OCI-LY3 (cell line): ENCODE data around the gene MTMR1.

Experiments used
- EZH2phosphoT487 ChIP-seq: fragments of 200-600 bp; shearing (Covaris generic); IDR thresholded peaks from 2 replicates; pipeline ENCODE4 v1.6.1; 2018; ENCODE audit warnings: antibody characterized with exemption, mixed run types, low read depth
- TF ChIP-seq, protein P1 (sequence below): fragments of 200-600, 300-600 bp; sonication (generic); IDR thresholded peaks from 2 replicates; pipeline ENCODE4 v1.5.1; 2014; ENCODE audit warnings: antibody characterized with exemption, low read length, low read depth

DNA sequence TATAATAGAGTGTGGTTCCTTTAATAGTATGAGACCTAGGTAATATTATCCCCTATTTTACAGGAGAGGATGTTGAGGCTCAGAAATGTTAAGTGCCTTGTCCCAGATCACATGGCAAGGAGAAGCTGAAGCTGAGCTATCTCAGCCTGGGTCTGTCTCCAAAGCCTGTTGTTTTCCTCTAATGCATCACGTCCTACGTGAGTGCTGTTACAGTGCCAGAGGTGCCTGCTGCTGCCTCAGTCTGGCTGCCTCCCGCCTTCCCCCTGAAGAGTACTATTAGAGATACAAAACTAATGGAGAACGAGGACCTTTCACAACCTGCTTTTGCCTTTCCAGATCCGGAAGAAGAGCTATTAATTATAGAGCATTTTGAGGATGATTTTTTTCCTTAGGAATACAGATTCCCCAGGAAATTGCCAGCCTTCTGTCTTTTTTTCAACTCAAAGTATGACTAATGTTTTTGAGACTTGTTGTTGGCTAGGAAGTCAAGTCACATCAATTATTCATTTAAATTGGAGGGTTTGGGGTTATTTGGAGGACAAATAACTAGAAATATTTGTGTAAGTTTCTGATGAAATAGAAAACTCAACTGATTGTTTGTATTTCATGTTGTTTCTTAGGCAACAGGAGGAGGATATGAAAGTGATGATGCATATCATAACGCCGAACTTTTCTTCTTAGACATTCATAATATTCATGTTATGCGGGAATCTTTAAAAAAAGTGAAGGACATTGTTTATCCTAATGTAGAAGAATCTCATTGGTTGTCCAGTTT, 43.9 kb upstream of the MTMR1 start:
- TF ChIP-seq, protein P1, sequence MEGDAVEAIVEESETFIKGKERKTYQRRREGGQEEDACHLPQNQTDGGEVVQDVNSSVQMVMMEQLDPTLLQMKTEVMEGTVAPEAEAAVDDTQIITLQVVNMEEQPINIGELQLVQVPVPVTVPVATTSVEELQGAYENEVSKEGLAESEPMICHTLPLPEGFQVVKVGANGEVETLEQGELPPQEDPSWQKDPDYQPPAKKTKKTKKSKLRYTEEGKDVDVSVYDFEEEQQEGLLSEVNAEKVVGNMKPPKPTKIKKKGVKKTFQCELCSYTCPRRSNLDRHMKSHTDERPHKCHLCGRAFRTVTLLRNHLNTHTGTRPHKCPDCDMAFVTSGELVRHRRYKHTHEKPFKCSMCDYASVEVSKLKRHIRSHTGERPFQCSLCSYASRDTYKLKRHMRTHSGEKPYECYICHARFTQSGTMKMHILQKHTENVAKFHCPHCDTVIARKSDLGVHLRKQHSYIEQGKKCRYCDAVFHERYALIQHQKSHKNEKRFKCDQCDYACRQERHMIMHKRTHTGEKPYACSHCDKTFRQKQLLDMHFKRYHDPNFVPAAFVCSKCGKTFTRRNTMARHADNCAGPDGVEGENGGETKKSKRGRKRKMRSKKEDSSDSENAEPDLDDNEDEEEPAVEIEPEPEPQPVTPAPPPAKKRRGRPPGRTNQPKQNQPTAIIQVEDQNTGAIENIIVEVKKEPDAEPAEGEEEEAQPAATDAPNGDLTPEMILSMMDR: no peak
- no peak for TF ChIP-seq EZH2phosphoT487
